ENCODE measurements around the gene RNF186.

Gene RNF186

GRCh38 chr1:19786988-19787423 is 28.1 kb downstream of the RNF186 start:
- no peaks in the 10 kb centered on the region for H3K9me3 ChIP-seq (ENCODE audit: insufficient read depth, low read depth, low read length)
- H2AFZ ChIP-seq (ENCODE audit: low read length), result no peak overlapping the region
- H3K4me3 ChIP-seq (ENCODE audit: low read length, poor library complexity, severe bottlenecking), result no peak overlapping the region
- H3F3A ChIP-seq (ENCODE audit: low read depth), result no peaks in the 10 kb centered on the region
- H4K20me1 ChIP-seq (ENCODE audit: insufficient read depth, low read length, poor library complexity, severe bottlenecking), result no peaks in the 10 kb centered on the region
- no peak overlapping the region for H3K9ac ChIP-seq (ENCODE audit: low read depth, low read length, poor library complexity, severe bottlenecking)
- peaks cover 9% of the 10 kb centered on the region for H3K4me1 ChIP-seq (ENCODE audit: insufficient read depth, low read length, poor library complexity, severe bottlenecking)
- no peak for TF ChIP-seq CTCF (conservative IDR thresholded peaks at IDR 0.05; ENCODE audit: low read length)
- TF ChIP-seq EZH2phosphoT487 (IDR thresholded peaks at IDR 0.05; ENCODE audit: borderline replicate concordance), result no peak
- no peaks in the 10 kb centered on the region for H3K79me2 ChIP-seq (ENCODE audit: insufficient read depth, low read length)
- H3K9me2 ChIP-seq (replicated peaks; ENCODE audit: low read depth, low read length), result no peaks in the 10 kb centered on the region
- H3K27me3 ChIP-seq (ENCODE audit: insufficient read depth, low read length, poor library complexity, severe bottlenecking), result no peaks in the 10 kb centered on the region
- no peaks in the 10 kb centered on the region for H3K36me3 ChIP-seq (ENCODE audit: insufficient read depth, low read length)
- H3K4me2 ChIP-seq (ENCODE audit: low read depth, low read length, poor library complexity, severe bottlenecking), result no peak overlapping the region

- no peak overlapping the region for H3K4me2 ChIP-seq (ENCODE audit: low read depth, low read length, poor library complexity, severe bottlenecking)
- no peak overlapping the region for H3K9ac ChIP-seq (ENCODE audit: low read depth, low read length, poor library complexity, severe bottlenecking)
- H4K20me1 ChIP-seq (ENCODE audit: insufficient read depth, low read length, poor library complexity, severe bottlenecking), result no peaks in the 10 kb centered on the region
- H3K79me2 ChIP-seq (ENCODE audit: insufficient read depth, low read length), result no peaks in the 10 kb centered on the region
- no peaks in the 10 kb centered on the region for H3K9me3 ChIP-seq (ENCODE audit: insufficient read depth, low read depth, low read length)
- TF ChIP-seq EZH2phosphoT487 (IDR thresholded peaks at IDR 0.05; ENCODE audit: borderline replicate concordance) (no peak), CTCF (conservative IDR thresholded peaks at IDR 0.05; ENCODE audit: low read length) (no peak)
- H3K27me3 ChIP-seq (ENCODE audit: insufficient read depth, low read length, poor library complexity, severe bottlenecking), result no peaks in the 10 kb centered on the region
- H2AFZ ChIP-seq (ENCODE audit: low read length), result no peak overlapping the region
- no peaks in the 10 kb centered on the region for H3K36me3 ChIP-seq (ENCODE audit: insufficient read depth, low read length)
- H3F3A ChIP-seq (ENCODE audit: low read depth), result no peaks in the 10 kb centered on the region
- H3K4me3 ChIP-seq (ENCODE audit: low read length, poor library complexity, severe bottlenecking), result no peak overlapping the region
- peaks cover 8% of the 10 kb centered on the region for H3K4me1 ChIP-seq (ENCODE audit: insufficient read depth, low read length, poor library complexity, severe bottlenecking)
- H3K9me2 ChIP-seq (replicated peaks; ENCODE audit: low read depth, low read length), result no peaks in the 10 kb centered on the region
Observed at GRCh38 chr1:19785660-19786059, 29.4 kb downstream of the RNF186 start.

DNA sequence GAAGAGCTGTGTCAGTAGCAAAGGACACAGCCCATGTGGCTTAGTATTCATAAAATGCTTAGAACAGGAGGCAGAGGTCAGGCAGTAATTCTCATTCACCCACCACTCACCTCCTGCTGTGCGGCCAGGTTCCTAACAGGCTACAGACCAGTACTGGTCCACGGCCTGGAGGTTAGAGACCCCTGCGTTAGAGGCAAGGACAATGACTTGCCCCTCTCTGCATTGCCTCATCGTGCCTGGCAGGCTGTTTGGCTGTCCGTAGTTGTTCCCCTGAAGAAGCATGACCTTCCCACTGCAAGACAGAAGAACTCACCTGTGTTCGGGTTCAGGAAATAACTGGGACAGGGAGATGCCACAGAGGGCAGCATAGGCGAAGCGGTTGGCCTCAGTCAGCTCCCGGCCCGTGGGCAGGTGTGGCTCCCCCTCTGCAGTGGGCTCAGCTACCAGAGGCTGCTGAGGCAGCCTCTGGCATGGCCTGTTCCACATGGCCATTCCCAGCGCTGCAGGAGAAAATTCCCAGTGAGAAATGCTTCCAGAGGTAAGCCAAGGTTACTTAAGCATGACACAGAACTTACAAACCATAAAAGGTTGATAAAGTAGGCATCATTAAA is 34.7 kb downstream of the RNF186 start:
- no peaks in the 10 kb centered on the region for H3F3A ChIP-seq (ENCODE audit: low read depth)
- H3K79me2 ChIP-seq (ENCODE audit: insufficient read depth, low read length), result no peaks in the 10 kb centered on the region
- TF ChIP-seq CTCF (conservative IDR thresholded peaks at IDR 0.05; ENCODE audit: low read length), result no peak
- no peaks in the 10 kb centered on the region for H3K9me2 ChIP-seq (replicated peaks; ENCODE audit: low read depth, low read length)
- H3K27me3 ChIP-seq (ENCODE audit: insufficient read depth, low read length, poor library complexity, severe bottlenecking), result no peaks in the 10 kb centered on the region
- no peak overlapping the region for H3K9ac ChIP-seq (ENCODE audit: low read depth, low read length, poor library complexity, severe bottlenecking)
- H3K36me3 ChIP-seq (ENCODE audit: insufficient read depth, low read length), result peaks cover 11% of the 10 kb centered on the region; the same call in 1 of the 2 replicates
- no peak overlapping the region for H3K4me3 ChIP-seq (ENCODE audit: low read length, poor library complexity, severe bottlenecking)
- no peaks in the 10 kb centered on the region for H3K4me1 ChIP-seq (ENCODE audit: insufficient read depth, low read length, poor library complexity, severe bottlenecking)
- no peaks in the 10 kb centered on the region for H4K20me1 ChIP-seq (ENCODE audit: insufficient read depth, low read length, poor library complexity, severe bottlenecking)
- H3K4me2 ChIP-seq (ENCODE audit: low read depth, low read length, poor library complexity, severe bottlenecking), result no peak overlapping the region
- no peak overlapping the region for H2AFZ ChIP-seq (ENCODE audit: low read length)
- H3K9me3 ChIP-seq (ENCODE audit: insufficient read depth, low read depth, low read length), result no peaks in the 10 kb centered on the region
